ENCODE data around the gene EPB41. TPM values are rescaled to one million over a fixed set of nuclear protein-coding genes. Genes with fewer than 3 reads are reported as not detected.
A peak's percentile ranks its signal among the peaks of the same experiment; 100 is the strongest.

EPB41 gene
- total and polyA plus RNA-seq, 3 experiments from 2014 or later: 89.9 to 96.2 (median 93.6) TPM

GRCh38 chr1:28887419-28887834, 26.9 kb upstream of the EPB41 start:
- Mint-ChIP-seq H3K4me1 (peaks cover 49 to 77% (median 62%) of the 10 kb centered on the region in 3 donors), H3K4me3 (peak overlapping the region; percentile 90 to 98 (median 94)), H3K36me3 (peaks cover 0 to 10% (median 0%) of the 10 kb centered on the region in 3 donors), H3K27ac (peak overlapping the region; percentile 58 to 98 (median 94)), H3K27me3 (peaks cover 0 to 5% of the 10 kb centered on the region in 2 donors), H3K9me3 (no peaks in the 10 kb centered on the region)
- Histone ChIP-seq H3K9me3 (ENCODE audit: low read length) (no peaks in the 10 kb centered on the region), H3K4me1 (ENCODE audit: insufficient read depth, low read length) (peaks cover 42% of the 10 kb centered on the region), H3K27ac (ENCODE audit: low read depth, low read length) (peak overlapping the region; percentile 83), H3K36me3 (ENCODE audit: insufficient read depth, low read length) (no peaks in the 10 kb centered on the region), H3K27me3 (ENCODE audit: insufficient read depth, low read length, poor library complexity, severe bottlenecking) (no peaks in the 10 kb centered on the region), H3K4me3 (ENCODE audit: low read length) (peak overlapping the region; percentile 88)
- DNase-seq: peak; percentile 43 to 77 (median 69)
- ChIA-PET CTCF (interaction anchor here (1.9 to 2.8 kb wide), 2 partner anchors 10 to 26 kb away, joined by 7 to 10 read pairs; partner anchors contain the start of gene EPB41), POLR2A (interaction anchor here (0.6 to 0.8 kb wide), 2 partner anchors 27 to 294 kb away, joined by 4 read pairs; partner anchors contain the start of genes EPB41 and SRSF4)

- no peaks in the 10 kb centered on the region for H3K9me3 ChIP-seq (ENCODE audit: low read length)
- Mint-ChIP-seq H3K9me3 (no peaks in the 10 kb centered on the region), H3K4me3 (peak overlapping the region; percentile 88 to 97 (median 90)), H3K36me3 (peaks cover 0 to 10% (median 0%) of the 10 kb centered on the region in 3 donors), H3K4me1 (peaks cover 48 to 76% (median 62%) of the 10 kb centered on the region in 3 donors), H3K27me3 (peaks cover 0 to 5% of the 10 kb centered on the region in 2 donors), H3K27ac (peak overlapping the region; percentile 69 to 98 (median 92))
- POLR2A ChIA-PET: interaction anchor here (0.6 to 0.8 kb wide), 2 partner anchors 26 to 294 kb away, joined by 4 read pairs; partner anchors contain the start of genes EPB41 and SRSF4
- no peaks in the 10 kb centered on the region for H3K27me3 ChIP-seq (ENCODE audit: insufficient read depth, low read length, poor library complexity, severe bottlenecking)
- DNase-seq: no peak
- peak overlapping the region; percentile 88 for H3K4me3 ChIP-seq (ENCODE audit: low read length)
- H3K4me1 ChIP-seq (ENCODE audit: insufficient read depth, low read length): peaks cover 41% of the 10 kb centered on the region
- no peaks in the 10 kb centered on the region for H3K36me3 ChIP-seq (ENCODE audit: insufficient read depth, low read length)
- CTCF ChIA-PET: interaction anchor here (1.9 to 2.8 kb wide), 2 partner anchors 11 to 25 kb away, joined by 7 to 10 read pairs; partner anchors contain the start of gene EPB41
- peak overlapping the region; percentile 83 for H3K27ac ChIP-seq (ENCODE audit: low read depth, low read length)
These were observed 26.3 kb upstream of the EPB41 start for GRCh38 chr1:28887835-28888682.

GRCh38 chr1:28888915-28889314, 25.5 kb upstream of the EPB41 start:
- H3K36me3 Mint-ChIP-seq: peaks cover 0 to 14% (median 2%) of the 10 kb centered on the region in 3 donors
- H3K4me1 Mint-ChIP-seq: peaks cover 50 to 76% (median 63%) of the 10 kb centered on the region in 3 donors
- H3K9me3 Mint-ChIP-seq: no peaks in the 10 kb centered on the region
- ChIA-PET POLR2A (no interaction called here), CTCF (interaction anchor here (1.0 to 2.8 kb wide), 3 partner anchors 12 to 144 kb away, joined by 3 to 10 read pairs (median 4); partner anchors contain the start of gene EPB41)
- Histone ChIP-seq H3K4me3 (ENCODE audit: low read length) (no peak overlapping the region), H3K4me1 (ENCODE audit: insufficient read depth, low read length) (peaks cover 36% of the 10 kb centered on the region), H3K27ac (ENCODE audit: low read depth, low read length) (peak overlapping the region; percentile 28), H3K27me3 (ENCODE audit: insufficient read depth, low read length, poor library complexity, severe bottlenecking) (no peaks in the 10 kb centered on the region), H3K36me3 (ENCODE audit: insufficient read depth, low read length) (no peaks in the 10 kb centered on the region), H3K9me3 (ENCODE audit: low read length) (no peaks in the 10 kb centered on the region)
- DNase-seq: no peak
- peaks cover 0 to 5% of the 10 kb centered on the region in 2 donors for H3K27me3 Mint-ChIP-seq
- peak overlapping the region; percentile 8 to 92 (median 62) for H3K4me3 Mint-ChIP-seq
- peak overlapping the region; percentile 29 to 96 (median 73) for H3K27ac Mint-ChIP-seq

GRCh38 chr1:28889357-28889756, 25.0 kb upstream of the EPB41 start:
- POLR2A ChIA-PET: no interaction called here
- Mint-ChIP-seq H3K36me3 (peaks cover 0 to 16% (median 3%) of the 10 kb centered on the region in 3 donors), H3K27ac (peak overlapping the region; percentile 43 to 96 (median 83)), H3K27me3 (peaks cover 0 to 5% of the 10 kb centered on the region in 2 donors), H3K4me3 (peak overlapping the region; percentile 8 to 92 (median 62)), H3K4me1 (peaks cover 48 to 79% (median 65%) of the 10 kb centered on the region in 3 donors), H3K9me3 (no peaks in the 10 kb centered on the region)
- Histone ChIP-seq H3K4me1 (ENCODE audit: insufficient read depth, low read length) (peaks cover 32% of the 10 kb centered on the region), H3K9me3 (ENCODE audit: low read length) (no peaks in the 10 kb centered on the region), H3K27me3 (ENCODE audit: insufficient read depth, low read length, poor library complexity, severe bottlenecking) (no peaks in the 10 kb centered on the region), H3K36me3 (ENCODE audit: insufficient read depth, low read length) (no peaks in the 10 kb centered on the region), H3K4me3 (ENCODE audit: low read length) (no peak overlapping the region), H3K27ac (ENCODE audit: low read depth, low read length) (peak overlapping the region; percentile 28)
- DNase-seq: no peak
- CTCF ChIA-PET: interaction anchor here (1.0 to 2.8 kb wide), 3 partner anchors 12 to 144 kb away, joined by 3 to 10 read pairs (median 4); partner anchors contain the start of gene EPB41

GRCh38 chr1:28890435-28890834, 23.9 kb upstream of the EPB41 start:
- H3K27ac ChIP-seq (ENCODE audit: low read depth, low read length): no peak overlapping the region
- H3K4me3 Mint-ChIP-seq: peak overlapping the region in 1 of 7 donors; percentile 73
- H3K9me3 ChIP-seq (ENCODE audit: low read length): no peaks in the 10 kb centered on the region
- H3K27ac Mint-ChIP-seq: peak overlapping the region in 3 of 8 donors; percentile 12 to 93 (median 87)
- no peaks in the 10 kb centered on the region for H3K27me3 Mint-ChIP-seq
- H3K36me3 ChIP-seq (ENCODE audit: insufficient read depth, low read length): no peaks in the 10 kb centered on the region
- CTCF ChIA-PET: interaction anchor here (0.8 to 1.8 kb wide), 3 partner anchors 8 to 311 kb away, joined by 3 to 6 read pairs (median 3); no protein-coding TSS in a partner anchor
- peaks cover 21% of the 10 kb centered on the region for H3K4me1 ChIP-seq (ENCODE audit: insufficient read depth, low read length)
- H3K36me3 Mint-ChIP-seq: peaks cover 0 to 20% (median 3%) of the 10 kb centered on the region in 3 donors
- no peak for DNase-seq
- POLR2A ChIA-PET: no interaction called here
- no peak overlapping the region for H3K4me3 ChIP-seq (ENCODE audit: low read length)
- H3K4me1 Mint-ChIP-seq: peaks cover 40 to 76% (median 60%) of the 10 kb centered on the region in 3 donors
- no peaks in the 10 kb centered on the region for H3K9me3 Mint-ChIP-seq
- H3K27me3 ChIP-seq (ENCODE audit: insufficient read depth, low read length, poor library complexity, severe bottlenecking): no peaks in the 10 kb centered on the region

GRCh38 chr1:28890836-28891235, 23.5 kb upstream of the EPB41 start:
- peak in 1 of 5 donors; percentile 26 for DNase-seq
- H3K27me3 ChIP-seq (ENCODE audit: insufficient read depth, low read length, poor library complexity, severe bottlenecking): no peaks in the 10 kb centered on the region
- H3K9me3 ChIP-seq (ENCODE audit: low read length): no peaks in the 10 kb centered on the region
- H3K27ac Mint-ChIP-seq: peak overlapping the region in 5 of 8 donors; percentile 9 to 93 (median 21)
- no peak overlapping the region for H3K27ac ChIP-seq (ENCODE audit: low read depth, low read length)
- H3K36me3 ChIP-seq (ENCODE audit: insufficient read depth, low read length): no peaks in the 10 kb centered on the region
- ChIA-PET POLR2A (interaction anchor here (0.6 kb wide), 1 partner anchor 66 kb away, joined by 3 read pairs; no protein-coding TSS in a partner anchor), CTCF (interaction anchor here (0.8 to 1.8 kb wide), 4 partner anchors 9 to 311 kb away, joined by 3 to 6 read pairs (median 3); no protein-coding TSS in a partner anchor)
- peaks cover 37 to 74% (median 57%) of the 10 kb centered on the region in 3 donors for H3K4me1 Mint-ChIP-seq
- H3K4me1 ChIP-seq (ENCODE audit: insufficient read depth, low read length): peaks cover 17% of the 10 kb centered on the region
- no peaks in the 10 kb centered on the region for H3K9me3 Mint-ChIP-seq
- peak overlapping the region in 1 of 7 donors; percentile 73 for H3K4me3 Mint-ChIP-seq
- H3K27me3 Mint-ChIP-seq: no peaks in the 10 kb centered on the region
- peaks cover 0 to 20% (median 3%) of the 10 kb centered on the region in 3 donors for H3K36me3 Mint-ChIP-seq
- no peak overlapping the region for H3K4me3 ChIP-seq (ENCODE audit: low read length)

- CTCF ChIA-PET: interaction anchor here (0.8 to 1.8 kb wide), 4 partner anchors 9 to 312 kb away, joined by 3 to 6 read pairs (median 3); no protein-coding TSS in a partner anchor
- Histone ChIP-seq H3K4me3 (ENCODE audit: low read length) (no peak overlapping the region), H3K36me3 (ENCODE audit: insufficient read depth, low read length) (no peaks in the 10 kb centered on the region), H3K4me1 (ENCODE audit: insufficient read depth, low read length) (peaks cover 13% of the 10 kb centered on the region), H3K27ac (ENCODE audit: low read depth, low read length) (no peak overlapping the region), H3K27me3 (ENCODE audit: insufficient read depth, low read length, poor library complexity, severe bottlenecking) (no peaks in the 10 kb centered on the region), H3K9me3 (ENCODE audit: low read length) (no peaks in the 10 kb centered on the region)
- peaks cover 35 to 73% (median 57%) of the 10 kb centered on the region in 3 donors for H3K4me1 Mint-ChIP-seq
- no peaks in the 10 kb centered on the region for H3K9me3 Mint-ChIP-seq
- no peaks in the 10 kb centered on the region for H3K27me3 Mint-ChIP-seq
- H3K4me3 Mint-ChIP-seq: no peak overlapping the region
- no peak for DNase-seq
- peak overlapping the region in 5 of 8 donors; percentile 9 to 93 (median 21) for H3K27ac Mint-ChIP-seq
- POLR2A ChIA-PET: interaction anchor here (0.6 to 0.7 kb wide), 2 partner anchors 33 to 65 kb away, joined by 3 to 9 read pairs; no protein-coding TSS in a partner anchor
- H3K36me3 Mint-ChIP-seq: peaks cover 0 to 21% (median 3%) of the 10 kb centered on the region in 3 donors
These were observed 23.1 kb upstream of the EPB41 start for GRCh38 chr1:28891256-28891655.

Data from CD8-positive, alpha-beta memory T cell (primary cell).